Measurements from ENCODE around the gene TTLL11. TPM values are rescaled to one million over a fixed set of nuclear protein-coding genes. Genes with fewer than 3 reads are reported as not detected.

TTLL11 gene
- total RNA-seq, 1 experiment from 2014 or later, result 2.3 TPM

DNA sequence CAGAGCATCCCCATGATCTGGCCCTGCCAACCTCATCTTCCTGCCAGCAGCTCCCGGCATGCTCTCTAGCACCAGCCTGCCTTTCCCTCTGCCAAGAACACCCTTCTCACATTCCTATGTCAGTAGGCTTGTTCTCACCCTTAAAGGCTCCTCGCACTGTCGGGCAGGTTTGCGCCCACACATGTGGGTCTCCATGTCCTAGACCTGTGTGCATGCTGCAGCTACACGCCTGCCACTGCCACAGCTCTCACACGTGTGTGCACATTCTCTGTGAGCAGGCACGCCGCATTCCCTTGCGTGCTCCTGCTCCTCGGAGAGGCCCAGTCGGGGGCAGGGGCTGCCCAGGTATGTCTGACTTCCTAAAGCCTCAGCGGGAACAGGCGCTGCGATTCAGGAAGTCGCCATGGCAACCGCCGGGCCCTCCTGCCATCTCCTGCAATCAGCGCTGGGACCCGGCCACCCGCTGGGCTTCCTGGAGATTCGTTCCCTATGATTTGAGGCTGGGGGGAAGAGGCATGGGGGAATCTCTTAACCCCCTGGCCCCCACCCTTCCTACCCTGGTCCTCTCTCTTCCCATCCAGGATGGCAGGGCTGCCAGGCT lies 38.4 kb upstream of the TTLL11 start:
- Histone ChIP-seq H3K4me2 (no peak overlapping the region), H3F3A (ENCODE audit: insufficient read depth, low read depth) (no peaks in the 10 kb centered on the region), H3K27me3 (ENCODE audit: insufficient read depth, low read depth) (no peaks in the 10 kb centered on the region), H3K27ac (no peak overlapping the region), H3K79me2 (ENCODE audit: low read depth) (no peaks in the 10 kb centered on the region), H2AFZ (no peak overlapping the region), H3K36me3 (ENCODE audit: low read depth) (no peaks in the 10 kb centered on the region), H3K4me3 (no peak overlapping the region), H3K9me2 (ENCODE audit: insufficient read depth) (no peaks in the 10 kb centered on the region), H3K9me3 (ENCODE audit: insufficient read depth, low read depth) (no peaks in the 10 kb centered on the region), H3K4me1 (replicated peaks; ENCODE audit: insufficient read depth) (no peaks in the 10 kb centered on the region), H4K20me1 (ENCODE audit: insufficient read depth) (no peaks in the 10 kb centered on the region)
- no TSS peak for BruUV-seq (replicated peaks)
- DNase-seq, result no peak
- intact Hi-C loops (cut with micrococcal nuclease; ENCODE audit: unreplicated experiment), result no loop called here
- no peak for TF ChIP-seq CTCF (conservative IDR thresholded peaks at IDR 0.05)
- no peak for TF ChIP-seq EZH2 (IDR thresholded peaks at IDR 0.05; ENCODE audit: low read depth)
- CTCF ChIA-PET, result no interaction called here
- POLR2A ChIA-PET (ENCODE audit: unreplicated experiment), result no interaction called here

DNA sequence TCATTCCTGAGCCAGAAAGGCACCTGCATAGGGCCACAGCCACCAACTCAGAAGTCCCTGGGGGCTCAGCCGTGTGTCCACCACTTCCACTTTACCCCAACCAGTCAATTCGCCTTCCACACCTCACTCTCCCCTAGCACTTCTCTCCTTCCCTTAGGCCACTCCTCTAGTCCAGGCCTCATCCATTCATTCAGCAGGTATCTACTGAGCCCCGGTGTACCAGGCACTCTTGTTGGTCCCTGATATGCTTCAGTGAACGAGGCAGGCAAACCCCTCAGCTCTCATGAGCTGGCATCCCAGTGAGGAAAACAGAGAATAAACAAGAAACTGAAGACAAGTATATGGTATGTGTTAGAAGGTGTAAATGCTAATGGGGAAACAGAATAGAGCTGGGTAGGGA lies 37.7 kb upstream of the TTLL11 start:
- H3K27ac ChIP-seq, result no peak overlapping the region
- no peak overlapping the region for H3K4me2 ChIP-seq
- ChIA-PET CTCF (no interaction called here), POLR2A (ENCODE audit: unreplicated experiment) (no interaction called here)
- no peaks in the 10 kb centered on the region for H4K20me1 ChIP-seq (ENCODE audit: insufficient read depth)
- no TSS peak for BruUV-seq (replicated peaks)
- no peaks in the 10 kb centered on the region for H3K36me3 ChIP-seq (ENCODE audit: low read depth)
- no peaks in the 10 kb centered on the region for H3K9me3 ChIP-seq (ENCODE audit: insufficient read depth, low read depth)
- no peaks in the 10 kb centered on the region for H3K79me2 ChIP-seq (ENCODE audit: low read depth)
- H3K4me1 ChIP-seq (replicated peaks; ENCODE audit: insufficient read depth), result no peaks in the 10 kb centered on the region
- no peaks in the 10 kb centered on the region for H3F3A ChIP-seq (ENCODE audit: insufficient read depth, low read depth)
- no peak for DNase-seq
- H3K9me2 ChIP-seq (ENCODE audit: insufficient read depth), result no peaks in the 10 kb centered on the region
- H2AFZ ChIP-seq, result no peak overlapping the region
- H3K4me3 ChIP-seq, result no peak overlapping the region
- H3K27me3 ChIP-seq (ENCODE audit: insufficient read depth, low read depth), result no peaks in the 10 kb centered on the region
- intact Hi-C loops (cut with micrococcal nuclease; ENCODE audit: unreplicated experiment), result no loop called here
- TF ChIP-seq EZH2 (IDR thresholded peaks at IDR 0.05; ENCODE audit: low read depth), result no peak
- no peak for TF ChIP-seq CTCF (conservative IDR thresholded peaks at IDR 0.05)

DNA sequence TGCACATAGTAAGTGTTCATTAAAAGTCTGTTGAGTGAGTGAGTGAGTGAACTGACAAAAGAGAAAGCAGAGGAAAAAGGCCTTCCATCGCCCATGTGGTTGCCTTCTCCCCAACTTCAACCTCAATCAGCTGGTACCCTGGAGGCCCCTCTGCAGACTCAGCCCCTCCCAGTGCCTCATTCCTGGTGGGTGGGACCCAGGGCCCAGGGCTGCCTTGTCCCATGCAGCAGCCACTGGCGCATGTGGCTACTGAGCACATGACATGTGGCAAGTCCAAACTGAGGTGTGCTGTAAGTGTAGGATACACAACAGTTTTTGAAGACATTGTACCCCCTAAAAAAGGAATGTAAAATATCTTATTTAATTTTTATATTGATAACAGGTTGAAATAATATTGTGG lies 36.9 kb upstream of the TTLL11 start:
- BruUV-seq (replicated peaks), result no TSS peak
- no peaks in the 10 kb centered on the region for H3K9me3 ChIP-seq (ENCODE audit: insufficient read depth, low read depth)
- no peak for TF ChIP-seq EZH2 (IDR thresholded peaks at IDR 0.05; ENCODE audit: low read depth)
- no peak for TF ChIP-seq CTCF (conservative IDR thresholded peaks at IDR 0.05)
- no peaks in the 10 kb centered on the region for H3K79me2 ChIP-seq (ENCODE audit: low read depth)
- POLR2A ChIA-PET (ENCODE audit: unreplicated experiment), result interaction anchor here (0.6 kb wide), 1 partner anchor 203 kb away, joined by 6 read pairs; no protein-coding TSS in a partner anchor
- H3K27me3 ChIP-seq (ENCODE audit: insufficient read depth, low read depth), result no peaks in the 10 kb centered on the region
- intact Hi-C loops (cut with micrococcal nuclease; ENCODE audit: unreplicated experiment), result loop anchor here (5.0 kb wide), 1 partner anchor 1217 kb away; no protein-coding TSS in a partner anchor
- CTCF ChIA-PET, result no interaction called here
- no peak overlapping the region for H3K27ac ChIP-seq
- no peak for DNase-seq
- H3K9me2 ChIP-seq (ENCODE audit: insufficient read depth), result no peaks in the 10 kb centered on the region
- no peak overlapping the region for H3K4me3 ChIP-seq
- H2AFZ ChIP-seq, result no peak overlapping the region
- no peak overlapping the region for H3K4me2 ChIP-seq
- no peaks in the 10 kb centered on the region for H4K20me1 ChIP-seq (ENCODE audit: insufficient read depth)
- no peaks in the 10 kb centered on the region for H3K4me1 ChIP-seq (replicated peaks; ENCODE audit: insufficient read depth)
- H3F3A ChIP-seq (ENCODE audit: insufficient read depth, low read depth), result no peaks in the 10 kb centered on the region
- no peaks in the 10 kb centered on the region for H3K36me3 ChIP-seq (ENCODE audit: low read depth)

Data from PC-9 (cell line).